Ecto neural progenitor cell (in vitro differentiated cells): Measurements from ENCODE around the gene MEP1A.
"Not testable (repeated sequence)": the region's sequence is repeated elsewhere in the genome, so short reads cannot be mapped to it uniquely, and the experiment has no call there.

Experiments used
- DNase-seq: peaks from one replicate; pipeline ENCODE4 v3.0.0-alpha.2; 2018; ENCODE audit warnings: low spot score

The MEP1A gene

GRCh38 chr6:46777476-46778346 lies 15.5 kb upstream of the MEP1A start:
- DNase-seq: no peak

- no peak for DNase-seq
Measured at GRCh38 chr6:46781478-46782378, 11.5 kb upstream of the MEP1A start.

- DNase-seq: no peak
Measured at GRCh38 chr6:46784535-46784934, 8.7 kb upstream of the MEP1A start.

GRCh38 chr6:46787871-46788540 lies 5.2 kb upstream of the MEP1A start:
- DNase-seq: no peak

GRCh38 chr6:46788791-46789190 lies 4.4 kb upstream of the MEP1A start:
- no peak for DNase-seq

- DNase-seq: no peak
Measured at GRCh38 chr6:46789434-46790354, 3.5 kb upstream of the MEP1A start.

GRCh38 chr6:46790355-46790874 lies 2.8 kb upstream of the MEP1A start:
- DNase-seq: no peak

- no peak for DNase-seq
Measured at GRCh38 chr6:46792635-46793034, 554 bp upstream of the MEP1A start.

- DNase-seq: no peak
Measured at GRCh38 chr6:46794068-46794467, 879 bp downstream of the MEP1A start.

- DNase-seq: no peak
Measured at GRCh38 chr6:46795816-46796215, 2.6 kb downstream of the MEP1A start.

- no peak for DNase-seq
Measured at GRCh38 chr6:46796848-46797580, 3.8 kb downstream of the MEP1A start.

GRCh38 chr6:46799657-46800056 lies 6.5 kb downstream of the MEP1A start:
- no peak for DNase-seq

- no peak for DNase-seq
Measured at GRCh38 chr6:46808806-46809205, 15.6 kb downstream of the MEP1A start.

- DNase-seq: no peak
Measured at GRCh38 chr6:46815130-46815529, 21.9 kb downstream of the MEP1A start.

GRCh38 chr6:46816626-46817025 lies 23.4 kb downstream of the MEP1A start:
- DNase-seq: no peak

- DNase-seq: no peak
Measured at GRCh38 chr6:46819561-46819960, 26.4 kb downstream of the MEP1A start.

- DNase-seq: no peak
Measured at GRCh38 chr6:46821458-46821881, 28.3 kb downstream of the MEP1A start.

GRCh38 chr6:46828939-46829338 lies 35.8 kb downstream of the MEP1A start:
- DNase-seq: no peak

- DNase-seq: no peak
Measured at GRCh38 chr6:46832816-46833215, 39.6 kb downstream of the MEP1A start.

- DNase-seq: not testable (repeated sequence)
Measured at GRCh38 chr6:46834257-46834916, 41.2 kb downstream of the MEP1A start.
